ENCODE measurements around the gene ZNF638. TPM values are rescaled to one million over a fixed set of nuclear protein-coding genes. Genes with fewer than 3 reads are reported as not detected.
A peak's percentile ranks its signal among the peaks of the same experiment; 100 is the strongest.

The ZNF638 gene
- total and polyA plus RNA-seq, 2 of the 8 experiments (the other 6 are each of a cell fraction or from before 2014, with no cell fraction given), result 45.3 to 143 TPM

DNA sequence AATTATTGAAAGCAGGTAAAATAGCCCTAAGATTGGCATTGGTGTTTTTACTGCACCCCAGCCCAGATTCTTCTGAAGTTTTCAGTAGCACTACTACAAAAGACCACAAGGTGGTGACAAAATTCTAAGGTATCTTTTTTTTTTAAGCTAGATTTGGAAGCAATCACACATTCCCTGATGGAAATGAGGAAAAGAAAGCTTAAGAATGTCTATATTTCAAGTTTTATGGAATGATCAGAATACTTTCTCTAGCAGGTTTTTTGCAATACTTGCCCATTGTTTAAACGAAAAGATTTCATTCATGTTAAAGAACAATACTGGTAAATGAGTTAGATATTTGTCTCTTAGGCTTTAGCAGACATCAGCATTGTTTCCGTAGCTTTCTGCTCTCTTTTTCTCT lies 32.1 kb upstream of the ZNF638 start:
- no peak overlapping the region for H3K23ac ChIP-seq (ENCODE audit: insufficient read length)
- H3K9ac ChIP-seq (replicated peaks in 1 of 4; ENCODE audit: extremely low read depth in 1 of 4, low read depth in 3 of 4, low read length in 3 of 4), result no peak overlapping the region
- no peak overlapping the region for H3K18ac ChIP-seq (ENCODE audit: extremely low read depth, low read length)
- CTCF ChIA-PET (ENCODE audit: partially characterized antibody), result interaction anchor here (0.6 to 4.8 kb wide), 62 partner anchors 8 to 1454 kb away, joined by 3 to 29 read pairs (median 5); partner anchors contain the start of genes PAIP2B and ZNF638
- H3K4me1 ChIP-seq (replicated peaks in 1 of 4; ENCODE audit: control insufficient read depth in 3 of 4, insufficient read depth in 4 of 4, low read length in 3 of 4), result no peaks in the 10 kb centered on the region
- no peak overlapping the region for H3K27ac ChIP-seq (ENCODE audit: low read depth, low read length)
- no peak overlapping the region for H4K5ac ChIP-seq (ENCODE audit: insufficient read length, low read depth, low read length)
- H3K79me1 ChIP-seq (ENCODE audit: low read depth, low read length), result no peaks in the 10 kb centered on the region; the same call in 1 of the 2 replicates
- H3K4me3 ChIP-seq (ENCODE audit: extremely low read depth in 1 of 4, insufficient read depth in 2 of 4, low read depth in 3 of 4, low read length in 4 of 4), result no peak overlapping the region
- H3K56ac ChIP-seq (replicated peaks; ENCODE audit: insufficient read length, low read depth, low read length), result no peak overlapping the region
- DNase-seq (ENCODE audit: low read depth in 1 of 2, low spot score in 2 of 2), result no peak
- H3K79me2 ChIP-seq (ENCODE audit: control insufficient read depth in 1 of 2, insufficient read depth in 2 of 2, low read length in 2 of 2), result peaks cover 0 to 39% of the 10 kb centered on the region in 2 experiments; a peak in 2 of 4 replicates
- peaks cover 0 to 2% of the 10 kb centered on the region in 2 experiments for H4K20me1 ChIP-seq (replicated peaks in 1 of 2; ENCODE audit: control insufficient read depth in 1 of 2, insufficient read depth in 2 of 2, low read length in 2 of 2)
- H3K27me3 ChIP-seq (replicated peaks in 1 of 4; ENCODE audit: control insufficient read depth in 3 of 4, extremely low read depth in 1 of 4, insufficient read depth in 3 of 4, low read length in 3 of 4), result no peaks in the 10 kb centered on the region
- POLR2A ChIA-PET (ENCODE audit: partially characterized antibody), result interaction anchor here (0.7 to 1.5 kb wide), 4 partner anchors 8 to 33 kb away, joined by 3 read pairs; no protein-coding TSS in a partner anchor
- 62% methylated on average over 2 of the region's 2 CpGs; no CpG with 5 or more reads in 1 of the 2 experiments for WGBS, 2 experiments (ENCODE audit: extremely low coverage in 1 of 2, insufficient coverage in 1 of 2, insufficient read length in 1 of 2, insufficient replicate concordance in 2 of 2, low coverage in 1 of 2, low lambda C conversion rate in 2 of 2, missing lambda C conversion rate in 1 of 2)
- no peak overlapping the region for H3K4me2 ChIP-seq (ENCODE audit: insufficient read depth in 1 of 2, low read depth in 2 of 2, low read length in 2 of 2)
- H3K4ac ChIP-seq (replicated peaks; ENCODE audit: insufficient read length, low read depth, low read length), result no peak overlapping the region
- H3K36me3 ChIP-seq (ENCODE audit: control insufficient read depth in 2 of 4, insufficient read depth in 4 of 4, low read length in 3 of 4), result no peaks in the 10 kb centered on the region
- H2BK12ac ChIP-seq (ENCODE audit: low read depth, low read length), result no peak overlapping the region
- H2BK20ac ChIP-seq (ENCODE audit: low read length), result no peak overlapping the region
- TF ChIP-seq KDM5A (IDR thresholded peaks at IDR 0.05; ENCODE audit: low read length), result no peak
- peak; percentile 61 to 66 for TF ChIP-seq RAD21 (IDR thresholded peaks at IDR 0.05 in 1 of 2, conservative IDR thresholded peaks at IDR 0.05 in 1 of 2; ENCODE audit: low read depth in 2 of 2, low read length in 2 of 2)
- TF ChIP-seq, protein P1, sequence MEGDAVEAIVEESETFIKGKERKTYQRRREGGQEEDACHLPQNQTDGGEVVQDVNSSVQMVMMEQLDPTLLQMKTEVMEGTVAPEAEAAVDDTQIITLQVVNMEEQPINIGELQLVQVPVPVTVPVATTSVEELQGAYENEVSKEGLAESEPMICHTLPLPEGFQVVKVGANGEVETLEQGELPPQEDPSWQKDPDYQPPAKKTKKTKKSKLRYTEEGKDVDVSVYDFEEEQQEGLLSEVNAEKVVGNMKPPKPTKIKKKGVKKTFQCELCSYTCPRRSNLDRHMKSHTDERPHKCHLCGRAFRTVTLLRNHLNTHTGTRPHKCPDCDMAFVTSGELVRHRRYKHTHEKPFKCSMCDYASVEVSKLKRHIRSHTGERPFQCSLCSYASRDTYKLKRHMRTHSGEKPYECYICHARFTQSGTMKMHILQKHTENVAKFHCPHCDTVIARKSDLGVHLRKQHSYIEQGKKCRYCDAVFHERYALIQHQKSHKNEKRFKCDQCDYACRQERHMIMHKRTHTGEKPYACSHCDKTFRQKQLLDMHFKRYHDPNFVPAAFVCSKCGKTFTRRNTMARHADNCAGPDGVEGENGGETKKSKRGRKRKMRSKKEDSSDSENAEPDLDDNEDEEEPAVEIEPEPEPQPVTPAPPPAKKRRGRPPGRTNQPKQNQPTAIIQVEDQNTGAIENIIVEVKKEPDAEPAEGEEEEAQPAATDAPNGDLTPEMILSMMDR (IDR thresholded peaks at IDR 0.05; ENCODE audit: control extremely low read depth in 1 of 3, insufficient read depth in 1 of 3, low read depth in 1 of 3, low read length in 3 of 3), result peak in 2 of 3 experiments; percentile 27 to 61; a peak in 2 of 4 replicates
- no peak overlapping the region for H2BK15ac ChIP-seq (ENCODE audit: low read length)
- H2AFZ ChIP-seq (ENCODE audit: low read length), result no peak overlapping the region
- H2BK5ac ChIP-seq (ENCODE audit: low read depth, low read length), result no peak overlapping the region
- no peak overlapping the region for H2AK5ac ChIP-seq (ENCODE audit: low read depth, low read length)
- no peak overlapping the region for H2BK120ac ChIP-seq (replicated peaks; ENCODE audit: low read depth, low read length)
- no peaks in the 10 kb centered on the region for H3K9me3 ChIP-seq (ENCODE audit: insufficient read depth in 2 of 2, low read depth in 1 of 2, low read length in 1 of 2)
- no peak overlapping the region for H3K14ac ChIP-seq (ENCODE audit: insufficient read length)
- H3K23me2 ChIP-seq (ENCODE audit: low read depth, low read length), result no peaks in the 10 kb centered on the region
- H4K8ac ChIP-seq (ENCODE audit: extremely low read depth, insufficient read depth, low read length), result no peak overlapping the region
- peak; percentile 69 for FAIRE-seq
- no peak overlapping the region for H4K91ac ChIP-seq (replicated peaks; ENCODE audit: insufficient read length, low read length)

Measured in H1 (cell line).